Measurements from ENCODE around the gene TMEM217.

The TMEM217 gene

GRCh38 chr6:37177935-37178517 is 79.9 kb downstream of the TMEM217 start:
- no peak for TF ChIP-seq CTCF (IDR thresholded peaks at IDR 0.05; ENCODE audit: insufficient read depth, missing control alignments)
- no peak for DNase-seq (ENCODE audit: insufficient read length, low spot score)
- no peak for FAIRE-seq

- DNase-seq (ENCODE audit: insufficient read length, low spot score) (no peak), FAIRE-seq (no peak)
- no peak for TF ChIP-seq CTCF (IDR thresholded peaks at IDR 0.05; ENCODE audit: insufficient read depth, missing control alignments)
These were observed 80.6 kb downstream of the TMEM217 start for GRCh38 chr6:37177077-37177934.

GRCh38 chr6:37176268-37177076 is 81.5 kb downstream of the TMEM217 start:
- DNase-seq (ENCODE audit: insufficient read length, low spot score) (no peak), FAIRE-seq (no peak)
- TF ChIP-seq CTCF (IDR thresholded peaks at IDR 0.05; ENCODE audit: insufficient read depth, missing control alignments): no peak

GRCh38 chr6:37175332-37176267 is 82.3 kb downstream of the TMEM217 start:
- no peak for DNase-seq (ENCODE audit: insufficient read length, low spot score)
- no peak for FAIRE-seq
- TF ChIP-seq CTCF (IDR thresholded peaks at IDR 0.05; ENCODE audit: insufficient read depth, missing control alignments): no peak

GRCh38 chr6:37174515-37175331 is 83.2 kb downstream of the TMEM217 start:
- DNase-seq (ENCODE audit: insufficient read length, low spot score): no peak
- no peak for TF ChIP-seq CTCF (IDR thresholded peaks at IDR 0.05; ENCODE audit: insufficient read depth, missing control alignments)
- no peak for FAIRE-seq

GRCh38 chr6:37174196-37174514 is 83.8 kb downstream of the TMEM217 start:
- TF ChIP-seq CTCF (IDR thresholded peaks at IDR 0.05; ENCODE audit: insufficient read depth, missing control alignments): no peak
- FAIRE-seq (no peak), DNase-seq (ENCODE audit: insufficient read length, low spot score) (no peak)
